Fibroblast of lung (primary cell): ENCODE data around the gene BCL7C. TPM values are rescaled to one million over a fixed set of nuclear protein-coding genes. Genes with fewer than 3 reads are reported as not detected.

Source experiments
- DNase-seq, 2 donors: peaks; one replicate each; pipeline versions ENCODE4 v3.0.0 to v3.0.0-alpha.2; 2010; ENCODE audit warnings: low read depth in 2 of 2
- H2AFZ ChIP-seq: 2 replicates; pipeline ENCODE4 v1.5.1; 2012; ENCODE audit warnings: low read length, control low read depth, inconsistent platforms
- H3K27ac ChIP-seq: 2 replicates; pipeline ENCODE4 v1.5.1; 2011; ENCODE audit warnings: low read length, control low read depth; ENCODE audit not compliant: insufficient read depth
- H3K27me3 ChIP-seq: 2 replicates; pipeline ENCODE4 v1.5.1; 2011; ENCODE audit warnings: mild to moderate bottlenecking, low read length; ENCODE audit not compliant: control insufficient read depth, insufficient read depth
- H3K36me3 ChIP-seq: 2 replicates; pipeline ENCODE4 v1.5.1; 2011; ENCODE audit warnings: low read length; ENCODE audit not compliant: control insufficient read depth, insufficient read depth
- H3K4me1 ChIP-seq: 2 replicates; pipeline ENCODE4 v1.5.1; 2011; ENCODE audit warnings: low read length; ENCODE audit not compliant: control insufficient read depth, insufficient read depth; ENCODE audit errors: extremely low read depth
- H3K4me2 ChIP-seq: 2 replicates; pipeline ENCODE4 v1.5.1; 2011; ENCODE audit warnings: low read length, control low read depth; ENCODE audit not compliant: insufficient read depth; ENCODE audit errors: extremely low read depth
- H3K4me3 ChIP-seq, 4 experiments: fragments of 200-600 bp in 1 of 4; sonication (generic) in 1 of 4; replicated peaks in 1 of 4; 2 replicates each; pipeline ENCODE4 v1.5.1; 2011 to 2016; ENCODE audit warnings: low read length in 4 of 4, low read depth in 3 of 4, mild to moderate bottlenecking in 3 of 4, control low read depth in 2 of 4, inconsistent platforms in 1 of 4, mixed read lengths in 1 of 4; ENCODE audit not compliant: insufficient read depth in 1 of 4; ENCODE audit errors: control extremely low read depth in 1 of 4
- H3K79me2 ChIP-seq: 2 replicates; pipeline ENCODE4 v1.5.1; 2012; ENCODE audit warnings: mild to moderate bottlenecking, low read length, inconsistent platforms; ENCODE audit not compliant: control insufficient read depth, insufficient read depth
- H3K9ac ChIP-seq: 2 replicates; pipeline ENCODE4 v1.5.1; 2011; ENCODE audit warnings: mild to moderate bottlenecking, low read length, control low read depth; ENCODE audit not compliant: insufficient read depth
- H3K9me3 ChIP-seq: 2 replicates; pipeline ENCODE4 v1.5.1; 2012; ENCODE audit warnings: low read depth, low read length; ENCODE audit not compliant: control insufficient read depth, insufficient read depth
- H4K20me1 ChIP-seq: 2 replicates; pipeline ENCODE4 v1.5.1; 2011; ENCODE audit warnings: low read length; ENCODE audit not compliant: control insufficient read depth, insufficient read depth; ENCODE audit errors: extremely low read depth
- EZH2 ChIP-seq: IDR thresholded peaks from 2 replicates; pipeline ENCODE4 v1.5.1; 2012; ENCODE audit warnings: low read length, control low read depth, mild to moderate bottlenecking; ENCODE audit errors: missing control alignments
- polyA plus RNA-seq, 2 donors: library from polyadenylated mRNA; depleted of rRNA in 1 of 2; stranded (reverse) in 1 of 2; unstranded in 1 of 2; fragments of >200 nt; gene quantifications; 2 replicates each; pipeline ENCODE4 v1.2.1, GENCODE V29; 2011 to 2012; ENCODE audit warnings: missing spikeins in 1 of 2
- total RNA-seq: library from RNA; depleted of rRNA; stranded (reverse); fragments of >200 nt; gene quantifications from 2 replicates; pipeline ENCODE4 v1.2.1, GENCODE V29; 2014
- TF ChIP-seq, protein P1 (sequence below), 2 donors: IDR thresholded peaks in 1 of 2; conservative IDR thresholded peaks in 1 of 2; 1 replicate in 1 of 2; 2 replicates in 1 of 2; pipeline ENCODE4 v1.5.1; 2011 to 2012; ENCODE audit warnings: low read length in 2 of 2, control low read depth in 1 of 2, inconsistent platforms in 1 of 2, low read depth in 1 of 2, mild to moderate bottlenecking in 1 of 2

The BCL7C gene
- total and polyA plus RNA-seq, 2 donors (not counting 1 experiment from before 2014, with no cell fraction given): 25.6 to 28.2 TPM

DNA sequence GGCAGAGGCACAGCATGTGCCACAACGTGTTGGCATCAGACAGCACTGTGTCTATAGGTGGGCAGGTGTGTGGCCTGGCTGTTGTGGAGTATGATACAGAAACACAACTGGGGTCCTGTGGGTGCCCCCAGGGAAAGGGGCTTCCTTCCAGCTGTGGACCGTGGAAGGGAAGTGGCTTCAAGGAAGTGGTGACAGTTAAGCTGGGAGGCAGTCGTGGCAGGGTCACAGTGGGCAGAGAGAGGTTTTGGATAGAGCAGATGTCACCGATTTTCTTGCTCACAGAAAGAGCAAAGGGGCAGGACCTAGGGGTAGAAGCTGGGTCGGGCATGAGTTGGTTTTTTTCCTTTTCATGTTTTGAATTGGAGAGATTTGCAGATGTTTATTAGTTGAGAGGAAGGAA is 43.8 kb upstream of the BCL7C start:
- H3K4me1 ChIP-seq: peaks cover 4% of the 10 kb centered on the region
- H3K27ac ChIP-seq: no peak overlapping the region
- no peaks in the 10 kb centered on the region for H4K20me1 ChIP-seq
- H2AFZ ChIP-seq: no peak overlapping the region
- H3K4me3 ChIP-seq: no peak overlapping the region
- no peaks in the 10 kb centered on the region for H3K27me3 ChIP-seq
- no peak for DNase-seq
- no peak overlapping the region for H3K9ac ChIP-seq
- H3K79me2 ChIP-seq: no peaks in the 10 kb centered on the region
- H3K4me2 ChIP-seq: no peak overlapping the region
- no peaks in the 10 kb centered on the region for H3K9me3 ChIP-seq
- TF ChIP-seq, protein P1, sequence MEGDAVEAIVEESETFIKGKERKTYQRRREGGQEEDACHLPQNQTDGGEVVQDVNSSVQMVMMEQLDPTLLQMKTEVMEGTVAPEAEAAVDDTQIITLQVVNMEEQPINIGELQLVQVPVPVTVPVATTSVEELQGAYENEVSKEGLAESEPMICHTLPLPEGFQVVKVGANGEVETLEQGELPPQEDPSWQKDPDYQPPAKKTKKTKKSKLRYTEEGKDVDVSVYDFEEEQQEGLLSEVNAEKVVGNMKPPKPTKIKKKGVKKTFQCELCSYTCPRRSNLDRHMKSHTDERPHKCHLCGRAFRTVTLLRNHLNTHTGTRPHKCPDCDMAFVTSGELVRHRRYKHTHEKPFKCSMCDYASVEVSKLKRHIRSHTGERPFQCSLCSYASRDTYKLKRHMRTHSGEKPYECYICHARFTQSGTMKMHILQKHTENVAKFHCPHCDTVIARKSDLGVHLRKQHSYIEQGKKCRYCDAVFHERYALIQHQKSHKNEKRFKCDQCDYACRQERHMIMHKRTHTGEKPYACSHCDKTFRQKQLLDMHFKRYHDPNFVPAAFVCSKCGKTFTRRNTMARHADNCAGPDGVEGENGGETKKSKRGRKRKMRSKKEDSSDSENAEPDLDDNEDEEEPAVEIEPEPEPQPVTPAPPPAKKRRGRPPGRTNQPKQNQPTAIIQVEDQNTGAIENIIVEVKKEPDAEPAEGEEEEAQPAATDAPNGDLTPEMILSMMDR (conservative IDR thresholded peaks at IDR 0.05 in 1 of 2, IDR thresholded peaks at IDR 0.05 in 1 of 2; ENCODE audit: low read depth in 1 of 2, low read length in 2 of 2): no peak
- TF ChIP-seq EZH2: no peak
- peaks cover 14% of the 10 kb centered on the region for H3K36me3 ChIP-seq

DNA sequence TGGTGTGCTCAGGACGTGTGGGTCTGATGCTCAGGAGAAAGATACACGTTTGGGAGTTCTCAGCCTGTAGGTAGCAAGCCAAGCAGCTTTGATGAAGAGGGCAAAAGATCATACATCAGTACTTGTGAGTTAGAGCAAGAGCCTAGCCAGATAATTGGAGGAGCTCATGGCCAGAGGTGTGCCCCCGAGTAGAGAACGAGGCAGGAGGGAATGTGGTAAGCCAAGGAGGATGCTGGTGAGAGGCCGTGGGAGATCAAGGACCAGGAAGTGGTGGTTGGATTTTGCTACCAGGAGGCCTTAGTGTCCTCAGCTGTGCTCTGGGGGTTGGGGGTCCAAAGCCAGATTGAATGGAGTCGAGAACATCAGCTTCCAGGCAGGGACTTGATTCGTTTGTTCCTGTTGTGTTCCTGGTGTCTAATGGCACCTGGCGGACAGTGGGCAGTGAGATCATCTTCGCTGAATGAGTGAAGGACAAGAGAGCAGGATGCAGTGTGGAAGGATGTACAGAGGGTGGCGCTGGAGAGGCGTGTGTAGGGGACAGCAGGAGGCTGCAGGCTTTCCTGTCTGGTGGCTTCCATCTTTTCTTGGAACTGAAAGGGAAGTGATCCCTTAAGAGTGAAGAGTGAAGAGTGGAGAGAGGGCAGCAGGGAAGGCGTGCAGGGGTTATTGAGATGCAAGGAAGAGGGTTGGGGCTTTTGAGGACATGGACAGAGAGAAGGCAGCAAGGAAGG is 41.1 kb upstream of the BCL7C start:
- Histone ChIP-seq H3K4me1 (peaks cover 4% of the 10 kb centered on the region), H3K9me3 (no peaks in the 10 kb centered on the region), H3K27me3 (no peaks in the 10 kb centered on the region), H3K27ac (no peak overlapping the region), H3K79me2 (no peaks in the 10 kb centered on the region), H4K20me1 (no peaks in the 10 kb centered on the region), H3K4me2 (no peak overlapping the region), H3K4me3 (no peak overlapping the region), H2AFZ (no peak overlapping the region), H3K36me3 (peaks cover 16% of the 10 kb centered on the region), H3K9ac (no peak overlapping the region)
- DNase-seq: peak; percentile 35 to 45
- TF ChIP-seq, protein P1 (conservative IDR thresholded peaks at IDR 0.05 in 1 of 2, IDR thresholded peaks at IDR 0.05 in 1 of 2; ENCODE audit: low read depth in 1 of 2, low read length in 2 of 2): peak; percentile 60 to 71
- no peak for TF ChIP-seq EZH2

DNA sequence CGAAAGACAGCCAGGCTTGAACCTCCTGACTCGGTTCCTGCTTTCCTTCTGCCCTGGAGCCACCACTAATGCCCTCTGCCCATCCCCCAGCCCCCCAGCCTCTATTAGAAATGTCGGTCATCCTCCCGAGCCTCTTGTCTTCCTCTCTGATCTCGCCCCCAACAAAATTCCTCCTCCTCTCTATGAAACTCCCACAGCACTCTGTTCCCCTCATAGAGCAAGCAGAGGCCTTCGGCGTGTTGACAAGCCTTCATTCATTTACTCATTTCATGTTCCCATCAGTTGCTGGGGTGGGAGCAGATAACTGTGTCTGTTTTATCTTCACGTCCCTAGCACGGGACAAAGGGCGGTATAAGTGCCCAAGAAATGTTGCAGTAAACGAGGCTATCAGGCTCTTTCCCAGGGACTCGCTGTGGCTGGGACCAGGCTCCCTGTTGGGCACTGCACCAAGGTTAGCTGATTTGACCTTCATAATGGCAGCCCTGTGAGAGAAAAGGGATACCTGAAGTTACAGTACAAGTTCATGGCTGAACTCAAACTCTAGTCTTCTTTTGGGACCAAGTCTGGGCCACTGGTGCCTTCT is 37.3 kb upstream of the BCL7C start:
- H3K9me3 ChIP-seq: no peaks in the 10 kb centered on the region
- H3K36me3 ChIP-seq: peaks cover 16% of the 10 kb centered on the region
- DNase-seq: no peak
- H3K27me3 ChIP-seq: no peaks in the 10 kb centered on the region
- H3K9ac ChIP-seq: no peak overlapping the region
- no peaks in the 10 kb centered on the region for H3K79me2 ChIP-seq
- H3K4me2 ChIP-seq: no peak overlapping the region
- no peak overlapping the region for H3K27ac ChIP-seq
- no peaks in the 10 kb centered on the region for H3K4me1 ChIP-seq
- H4K20me1 ChIP-seq: no peaks in the 10 kb centered on the region
- no peak overlapping the region for H3K4me3 ChIP-seq
- no peak for TF ChIP-seq EZH2
- TF ChIP-seq, protein P1 (conservative IDR thresholded peaks at IDR 0.05 in 1 of 2, IDR thresholded peaks at IDR 0.05 in 1 of 2; ENCODE audit: low read depth in 1 of 2, low read length in 2 of 2): no peak
- no peak overlapping the region for H2AFZ ChIP-seq
